ENCODE results near the gene SLC37A2. TPM values are rescaled to one million over a fixed set of nuclear protein-coding genes. Genes with fewer than 3 reads are reported as not detected.

Gene SLC37A2
- total RNA-seq (2012; rRNA removed) (0.72 and 0.83 TPM in 2 replicates), polyA plus RNA-seq (2012; rRNA removed) (1.1 and 1.5 TPM in 2 replicates), Bru-seq, nascent RNA (percentile 23 among the genes with signal in this experiment), BruChase-seq, experiment 1, labeled RNA remaining after a 6-hour chase (percentile 23 among the genes with signal in this experiment), BruChase-seq, experiment 2, labeled RNA remaining after a 2-hour chase (percentile 24 among the genes with signal in this experiment)
- polyA plus RNA-seq (2012; cell fraction: cytosol; rRNA removed), result 0.83 and 1.4 TPM in 2 replicates
- polyA plus RNA-seq (2012; cell fraction: nucleus; rRNA removed; ENCODE audit: low replicate concordance), result 2.5 and 4.2 TPM in 2 replicates
- long read RNA-seq, partial matches to known transcripts, result 0 of 1 reads
- long read RNA-seq, other reads (novel, unspliced or antisense), result 1 of 1 reads

- intact Hi-C loops (cut with micrococcal nuclease) (no loop called here), dilution Hi-C loops (cut with HindIII; ENCODE audit: low sequenced_read_pairs, unreplicated experiment) (no loop called here), in situ Hi-C loops (cut with MboI; ENCODE audit: low sequenced_read_pairs) (no loop called here)
- peak within 1 kb of the TSS; percentile 25; the same call in 1 of the 2 replicates for H2AK5ac ChIP-seq (ENCODE audit: low read depth, low read length)
- no TSS peak for BruUV-seq (replicated peaks)
- H2AK9ac ChIP-seq (replicated peaks; ENCODE audit: low read depth, low read length, poor library complexity), result peak within 1 kb of the TSS; percentile 83
- H4K20me1 ChIP-seq (ENCODE audit: insufficient read depth, low read length), result no peaks in the 10 kb centered on the region
- peak within 1 kb of the TSS; percentile 99 for H2AFZ ChIP-seq (replicated peaks; ENCODE audit: low read length, poor library complexity)
- no peaks in the 10 kb centered on the region for H3K27me3 ChIP-seq (ENCODE audit: control insufficient read depth, insufficient read depth, low read length)
- H3K56ac ChIP-seq (ENCODE audit: extremely low read depth, insufficient read depth, low read length), result no peak within 1 kb of the TSS
- H3K23ac ChIP-seq (ENCODE audit: low read depth, low read length), result peak within 1 kb of the TSS; percentile 86
- H3K27ac ChIP-seq (ENCODE audit: insufficient read depth, low read length), result peak within 1 kb of the TSS; percentile 35
- H2BK20ac ChIP-seq (ENCODE audit: low read depth, low read length), result peak within 1 kb of the TSS; percentile 65; the same call in 1 of the 2 replicates
- H3K14ac ChIP-seq (replicated peaks; ENCODE audit: low read depth, low read length), result peak within 1 kb of the TSS; percentile 87
- ChIA-PET CTCF (interaction anchor here (0.5 kb wide), 1 partner anchor 18 kb away, joined by 6 read pairs; no protein-coding TSS in a partner anchor), POLR2A (ENCODE audit: unreplicated experiment) (no interaction called here)
- H4K8ac ChIP-seq (ENCODE audit: low read depth in 2 of 2, low read length in 2 of 2), result peak within 1 kb of the TSS in 1 of 2 experiments; percentile 87; a peak in 1 of 4 replicates
- TF ChIP-seq MXI1 (IDR thresholded peaks at IDR 0.05; ENCODE audit: borderline replicate concordance, low read depth, low read length) (peak; percentile 96), MAZ (IDR thresholded peaks at IDR 0.05; ENCODE audit: borderline replicate concordance, low read depth, low read length) (0 out of 2 replicates have a peak, but pooled peaks have one; percentile 15), POLR2A (IDR thresholded peaks at IDR 0.05; ENCODE audit: low read depth, low read length) (peak; percentile 42), ELK1 (IDR thresholded peaks at IDR 0.05; ENCODE audit: borderline replicate concordance, low read depth, low read length) (no peak), SMC3 (IDR thresholded peaks at IDR 0.05; ENCODE audit: low read depth, low read length) (peak; percentile 5; the same call in 1 of the 2 replicates), MAFK (IDR thresholded peaks at IDR 0.05; ENCODE audit: low read depth, low read length) (no peak), CEBPB (IDR thresholded peaks at IDR 0.05; ENCODE audit: low read depth, low read length) (no peak), CTCF (conservative IDR thresholded peaks at IDR 0.05; ENCODE audit: low read depth, low read length) (0 out of 2 replicates have a peak, but pooled peaks have one; percentile 22), USF2 (IDR thresholded peaks at IDR 0.05; ENCODE audit: low read depth, low read length) (peak; percentile 1; the same call in 1 of the 2 replicates)
- H3K4me1 ChIP-seq (ENCODE audit: control insufficient read depth, insufficient read depth, low read length), result peaks cover 3% of the 10 kb centered on the region; the same call in 1 of the 2 replicates
- H2BK15ac ChIP-seq (ENCODE audit: low read depth, low read length), result no peak within 1 kb of the TSS; the same call in 2 of the 3 replicates
- peak within 1 kb of the TSS; percentile 63 for H3K9ac ChIP-seq (ENCODE audit: low read depth, low read length)
- no peaks in the 10 kb centered on the region for H3K36me3 ChIP-seq (ENCODE audit: control insufficient read depth, insufficient read depth, low read length)
- H3K9me3 ChIP-seq (ENCODE audit: control insufficient read depth, insufficient read depth, low read length), result no peaks in the 10 kb centered on the region
- WGBS, 2 experiments (ENCODE audit: extremely low coverage in 2 of 2, insufficient read length in 1 of 2), result 0% methylated on average over 43 of the region's 46 CpGs; no CpG with 5 or more reads in 1 of the 2 experiments
- DNase-seq (peak; percentile 54), ATAC-seq (ENCODE audit: low read depth) (peak; percentile 97)
- peak within 1 kb of the TSS; percentile 75 for H3K4me3 ChIP-seq (ENCODE audit: insufficient read depth, low read depth, low read length)
- peak within 1 kb of the TSS; percentile 62; the same call in 1 of the 2 replicates for H4K91ac ChIP-seq (ENCODE audit: insufficient read depth, low read depth, low read length)
- H3K4me2 ChIP-seq (ENCODE audit: low read depth, low read length), result peak within 1 kb of the TSS; percentile 73
- H3K9me1 ChIP-seq (ENCODE audit: insufficient read depth, low read length), result peaks cover 3% of the 10 kb centered on the region; the same call in 1 of the 2 replicates
- 0 out of 2 replicates have a peak within 1 kb of the TSS, but pooled peaks have one; percentile 14 for H3K18ac ChIP-seq (ENCODE audit: low read depth, low read length)
- peak within 1 kb of the TSS; percentile 93 for H2BK120ac ChIP-seq (ENCODE audit: low read depth, low read length)
- no peak within 1 kb of the TSS for H4K5ac ChIP-seq (ENCODE audit: low read depth, low read length)
- peak within 1 kb of the TSS; percentile 77 for H3K4ac ChIP-seq (ENCODE audit: low read depth, low read length)
- H3K79me1 ChIP-seq (ENCODE audit: low read depth in 1 of 2, low read length in 2 of 2), result no peaks in the 10 kb centered on the region; a peak in 1 of 4 replicates
- peak within 1 kb of the TSS; percentile 30 for H2BK5ac ChIP-seq (ENCODE audit: low read depth, low read length, poor library complexity, severe bottlenecking)
Measured at GRCh38 chr11:125062931-125063428, at the start of gene SLC37A2. Gene SLC37A2, plus strand, starts transcription at chr11:125063305. Its CDS starts 63 bp downstream, at chr11:125063368.

All from IMR-90 (cell line).